ENCODE measurements around the gene SLC24A4.
A peak's percentile ranks its signal among the peaks of the same experiment; 100 is the strongest.

Gene SLC24A4

GRCh38 chr14:92523752-92524151, 200.8 kb downstream of the SLC24A4 start:
- Histone ChIP-seq H3K9me3 (ENCODE audit: insufficient read depth, low read depth, low read length) (no peaks in the 10 kb centered on the region), H3K4me1 (ENCODE audit: insufficient read depth, low read length, poor library complexity, severe bottlenecking) (peaks cover 61% of the 10 kb centered on the region), H3F3A (ENCODE audit: low read depth) (no peaks in the 10 kb centered on the region), H3K9me2 (replicated peaks; ENCODE audit: low read depth, low read length) (no peaks in the 10 kb centered on the region), H3K27me3 (ENCODE audit: insufficient read depth, low read length, poor library complexity, severe bottlenecking) (no peaks in the 10 kb centered on the region), H3K36me3 (ENCODE audit: insufficient read depth, low read length) (no peaks in the 10 kb centered on the region), H3K4me3 (ENCODE audit: low read length, poor library complexity, severe bottlenecking) (no peak overlapping the region), H3K9ac (ENCODE audit: low read depth, low read length, poor library complexity, severe bottlenecking) (peak overlapping the region; percentile 65), H4K20me1 (ENCODE audit: insufficient read depth, low read length, poor library complexity, severe bottlenecking) (peaks cover 23% of the 10 kb centered on the region), H2AFZ (ENCODE audit: low read length) (no peak overlapping the region), H3K79me2 (ENCODE audit: insufficient read depth, low read length) (peaks cover 100% of the 10 kb centered on the region), H3K4me2 (ENCODE audit: low read depth, low read length, poor library complexity, severe bottlenecking) (peak overlapping the region; percentile 72)
- no peak for TF ChIP-seq CTCF (conservative IDR thresholded peaks at IDR 0.05; ENCODE audit: low read length)
- TF ChIP-seq EZH2phosphoT487 (IDR thresholded peaks at IDR 0.05; ENCODE audit: borderline replicate concordance): no peak

GRCh38 chr14:92524602-92525185, 201.7 kb downstream of the SLC24A4 start:
- peaks cover 25% of the 10 kb centered on the region for H4K20me1 ChIP-seq (ENCODE audit: insufficient read depth, low read length, poor library complexity, severe bottlenecking)
- TF ChIP-seq EZH2phosphoT487 (IDR thresholded peaks at IDR 0.05; ENCODE audit: borderline replicate concordance): no peak
- no peak for TF ChIP-seq CTCF (conservative IDR thresholded peaks at IDR 0.05; ENCODE audit: low read length)
- peaks cover 100% of the 10 kb centered on the region for H3K79me2 ChIP-seq (ENCODE audit: insufficient read depth, low read length)
- no peaks in the 10 kb centered on the region for H3K9me3 ChIP-seq (ENCODE audit: insufficient read depth, low read depth, low read length)
- no peaks in the 10 kb centered on the region for H3K36me3 ChIP-seq (ENCODE audit: insufficient read depth, low read length)
- H3K27me3 ChIP-seq (ENCODE audit: insufficient read depth, low read length, poor library complexity, severe bottlenecking): no peaks in the 10 kb centered on the region
- peak overlapping the region; percentile 65 for H3K9ac ChIP-seq (ENCODE audit: low read depth, low read length, poor library complexity, severe bottlenecking)
- peak overlapping the region; percentile 51 for H3K4me3 ChIP-seq (ENCODE audit: low read length, poor library complexity, severe bottlenecking)
- peak overlapping the region; percentile 72 for H3K4me2 ChIP-seq (ENCODE audit: low read depth, low read length, poor library complexity, severe bottlenecking)
- H3F3A ChIP-seq (ENCODE audit: low read depth): no peaks in the 10 kb centered on the region; the same call in 1 of the 2 replicates
- no peak overlapping the region for H2AFZ ChIP-seq (ENCODE audit: low read length)
- no peaks in the 10 kb centered on the region for H3K9me2 ChIP-seq (replicated peaks; ENCODE audit: low read depth, low read length)
- H3K4me1 ChIP-seq (ENCODE audit: insufficient read depth, low read length, poor library complexity, severe bottlenecking): peaks cover 57% of the 10 kb centered on the region

- TF ChIP-seq EZH2phosphoT487 (IDR thresholded peaks at IDR 0.05; ENCODE audit: borderline replicate concordance) (no peak), CTCF (conservative IDR thresholded peaks at IDR 0.05; ENCODE audit: low read length) (no peak)
- H3K9me3 ChIP-seq (ENCODE audit: insufficient read depth, low read depth, low read length): no peaks in the 10 kb centered on the region
- no peaks in the 10 kb centered on the region; the same call in 1 of the 2 replicates for H3F3A ChIP-seq (ENCODE audit: low read depth)
- H3K9ac ChIP-seq (ENCODE audit: low read depth, low read length, poor library complexity, severe bottlenecking): peak overlapping the region; percentile 65
- H3K9me2 ChIP-seq (replicated peaks; ENCODE audit: low read depth, low read length): no peaks in the 10 kb centered on the region
- peak overlapping the region; percentile 51 for H3K4me3 ChIP-seq (ENCODE audit: low read length, poor library complexity, severe bottlenecking)
- peak overlapping the region; percentile 72 for H3K4me2 ChIP-seq (ENCODE audit: low read depth, low read length, poor library complexity, severe bottlenecking)
- peaks cover 57% of the 10 kb centered on the region for H3K4me1 ChIP-seq (ENCODE audit: insufficient read depth, low read length, poor library complexity, severe bottlenecking)
- peaks cover 25% of the 10 kb centered on the region for H4K20me1 ChIP-seq (ENCODE audit: insufficient read depth, low read length, poor library complexity, severe bottlenecking)
- no peaks in the 10 kb centered on the region for H3K36me3 ChIP-seq (ENCODE audit: insufficient read depth, low read length)
- no peaks in the 10 kb centered on the region for H3K27me3 ChIP-seq (ENCODE audit: insufficient read depth, low read length, poor library complexity, severe bottlenecking)
- H3K79me2 ChIP-seq (ENCODE audit: insufficient read depth, low read length): peaks cover 100% of the 10 kb centered on the region
- H2AFZ ChIP-seq (ENCODE audit: low read length): no peak overlapping the region
These were observed 202.5 kb downstream of the SLC24A4 start for GRCh38 chr14:92525322-92526095.
